K562 (cell line): ENCODE data around the gene TRERF1. TPM values are rescaled to one million over a fixed set of nuclear protein-coding genes. Genes with fewer than 3 reads are reported as not detected.

Experiments
- BCLAF1 ChIP-seq, 2 experiments: fragments of 450-650 bp in 1 of 2; IDR thresholded peaks; 2 replicates each; pipeline ENCODE4 v1.6.1; 2011 to 2017; ENCODE audit warnings: low read depth in 2 of 2, antibody characterized with exemption in 1 of 2, borderline replicate concordance in 1 of 2, low read length in 1 of 2, mild to moderate bottlenecking in 1 of 2, mixed read lengths in 1 of 2; ENCODE audit not compliant: control insufficient read depth in 1 of 2
- CEBPB ChIP-seq: fragments of 450-650 bp; IDR thresholded peaks from 2 replicates; pipeline ENCODE4 v1.6.1; 2016; ENCODE audit warnings: missing genetic modification characterization, missing compliant biosample characterization
- CHD4 ChIP-seq: fragments of 200-600 bp; sonication (generic); IDR thresholded peaks from 3 replicates; pipeline ENCODE4 v1.6.1; 2012; ENCODE audit warnings: low read depth, mild to moderate bottlenecking, mixed read lengths, low read length, inconsistent platforms; ENCODE audit not compliant: insufficient read depth, insufficient replicate concordance, poor library complexity, severe bottlenecking
- ETS2 ChIP-seq: IDR thresholded peaks from 2 replicates; pipeline ENCODE4 v1.6.1; 2016; ENCODE audit warnings: borderline replicate concordance, missing genetic modification characterization, mild to moderate bottlenecking, moderate library complexity, missing compliant biosample characterization; ENCODE audit not compliant: poor library complexity, severe bottlenecking
- ILF3 ChIP-seq: fragments of 450-650 bp; IDR thresholded peaks from 2 replicates; pipeline ENCODE4 v1.6.1; 2018; ENCODE audit warnings: antibody characterized with exemption, mild to moderate bottlenecking, moderate library complexity, borderline replicate concordance
- JUNB ChIP-seq: fragments of 450-650 bp; formaldehyde crosslinking; conservative IDR thresholded peaks from 2 replicates; pipeline ENCODE4 v1.4.0; 2020; ENCODE audit warnings: mild to moderate bottlenecking
- NR2C2 ChIP-seq, 2 experiments: fragments of 200-800 bp in 1 of 2; sonication (Bioruptor generic) in 1 of 2; sonication (generic) in 1 of 2; formaldehyde crosslinking in 1 of 2; IDR thresholded peaks; 2 replicates each; pipeline versions ENCODE4 v1.6.1 to v1.8.0; 2016 to 2022; ENCODE audit warnings: mild to moderate bottlenecking in 1 of 2, missing compliant biosample characterization in 1 of 2, missing genetic modification characterization in 1 of 2, missing genetic modification reagents in 1 of 2
- RAD51 ChIP-seq: fragments of 450-650 bp; IDR thresholded peaks from 2 replicates; pipeline ENCODE4 v1.7.1; 2016; ENCODE audit warnings: low read depth, mild to moderate bottlenecking, borderline replicate concordance
- RHOXF2B ChIP-seq: fragments of 250-450 bp; sonication (Bioruptor Pico); conservative IDR thresholded peaks from 2 replicates; pipeline ENCODE4 v1.5.1; 2021
- RUNX1 ChIP-seq: sonication (generic); IDR thresholded peaks from 2 replicates; pipeline ENCODE4 v1.6.1; 2016; ENCODE audit warnings: antibody characterized with exemption, low read depth
- TAL1 ChIP-seq: fragments of 450-650 bp; IDR thresholded peaks from 2 replicates; pipeline ENCODE4 v1.6.1; 2016; ENCODE audit warnings: mild to moderate bottlenecking
- TEAD2 ChIP-seq: fragments of 450-650 bp; IDR thresholded peaks from 2 replicates; pipeline ENCODE4 v1.6.1; 2016; ENCODE audit warnings: missing genetic modification characterization, control low read depth, missing compliant biosample characterization
- TRIM25 ChIP-seq: fragments of 450-650 bp; IDR thresholded peaks from 2 replicates; pipeline ENCODE4 v1.7.0; 2016; ENCODE audit warnings: borderline replicate concordance
- USF2 ChIP-seq: sonication (generic); formaldehyde crosslinking; IDR thresholded peaks from 2 replicates; pipeline ENCODE4 v1.5.0; 2020; ENCODE audit warnings: missing genetic modification reagents
- ZFP1 ChIP-seq: fragments of 450-650 bp; formaldehyde crosslinking; IDR thresholded peaks from 2 replicates; pipeline ENCODE4 v1.4.0; 2020; ENCODE audit warnings: mild to moderate bottlenecking, mixed read lengths
- ZNF444 ChIP-seq: fragments of 250-450 bp; sonication (Bioruptor Pico); IDR thresholded peaks from 2 replicates; pipeline ENCODE4 v1.4.0; 2020; ENCODE audit warnings: mild to moderate bottlenecking, moderate library complexity
- ZNF584 ChIP-seq: fragments of 200-800 bp; sonication (Bioruptor generic); IDR thresholded peaks from 2 replicates; pipeline ENCODE4 v1.6.1; 2016; ENCODE audit warnings: low read depth, mild to moderate bottlenecking, missing genetic modification characterization, missing compliant biosample characterization
- ZNF655 ChIP-seq: fragments of 250-450 bp; sonication (Bioruptor Pico); IDR thresholded peaks from 2 replicates; pipeline ENCODE4 v1.5.0; 2021
- ZNF695 ChIP-seq: fragments of 450-650 bp; formaldehyde crosslinking; IDR thresholded peaks from 2 replicates; pipeline ENCODE4 v1.4.0; 2020; ENCODE audit warnings: mild to moderate bottlenecking, moderate library complexity
- polyA plus RNA-seq, 8 experiments: library from polyadenylated mRNA; depleted of rRNA in 4 of 8; stranded (reverse) in 5 of 8; unstranded in 3 of 8; fragments of >200 nt; fragmentation: Nextera tagmentation in 2 of 8; fragmentation: Illumina TruSeq in 1 of 8; extraction: Ambion mirVana in 2 of 8; extraction: Trizol in 1 of 8; gene quantifications; 2 replicates each; pipeline versions ENCODE4 v1.2.1 to v1.2.3, GENCODE V29; 2011 to 2014; ENCODE audit warnings: inconsistent platforms in 1 of 8, missing spikeins in 1 of 8
- total RNA-seq, 7 experiments: library from RNA; depleted of rRNA in 6 of 7; stranded (reverse); fragments of >200 nt in 6 of 7; fragmentation: Illumina TruSeq in 2 of 7; extraction: Trizol in 2 of 7; gene quantifications; 2 replicates each; pipeline versions ENCODE4 v1.2.1 to v1.2.3, GENCODE V29; 2011 to 2021; ENCODE audit warnings: low replicate concordance in 1 of 7

The TRERF1 gene
- total and polyA plus RNA-seq, 9 of the 15 experiments (the other 6 are each of a cell fraction or from before 2014, with no cell fraction given): 0.04 to 0.20 (median 0.07) TPM; not detected in 3

GRCh38 chr6:42197555-42198362 is 254.0 kb downstream of the TRERF1 start (continued):
- TF ChIP-seq JUNB (CRISPR knock-in tag): no peak
- peak; percentile 100 for TF ChIP-seq TAL1
- no peak for TF ChIP-seq RUNX1
- no peak for TF ChIP-seq CEBPB (tag)
- no peak for TF ChIP-seq ETS2
- TF ChIP-seq ZNF655 (CRISPR knock-in tag): no peak
- peak; percentile 90 for TF ChIP-seq ZNF584
- TF ChIP-seq RHOXF2B (CRISPR knock-in tag): no peak
- peak; percentile 33; the same call in 1 of the 2 replicates for TF ChIP-seq TEAD2 (tag)
- no peak for TF ChIP-seq ZFP1 (CRISPR knock-in tag)
- TF ChIP-seq ZNF695 (CRISPR knock-in tag): no peak
- TF ChIP-seq BCLAF1 (IDR thresholded peaks at IDR 0.05; ENCODE audit: borderline replicate concordance in 1 of 2, control insufficient read depth in 1 of 2, low read depth in 2 of 2, low read length in 1 of 2): 0 out of 4 replicates have a peak, but pooled peaks have one; percentile 43 to 71
- TF ChIP-seq TRIM25: peak; percentile 85; the same call in 1 of the 2 replicates
- no peak for TF ChIP-seq USF2
- TF ChIP-seq ZNF444 (CRISPR knock-in tag): no peak
- peak; percentile 44; the same call in 1 of the 2 replicates for TF ChIP-seq RAD51
- TF ChIP-seq NR2C2 (CRISPR knock-in tag; IDR thresholded peaks at IDR 0.05): no peak
- no peak; the same call in 1 of the 2 replicates for TF ChIP-seq NR2C2 (tag; IDR thresholded peaks at IDR 0.05)
- TF ChIP-seq ILF3: no peak
- no peak for TF ChIP-seq CHD4
